ENCODE measurements around the gene PDCD2.

- TF ChIP-seq, protein P1, sequence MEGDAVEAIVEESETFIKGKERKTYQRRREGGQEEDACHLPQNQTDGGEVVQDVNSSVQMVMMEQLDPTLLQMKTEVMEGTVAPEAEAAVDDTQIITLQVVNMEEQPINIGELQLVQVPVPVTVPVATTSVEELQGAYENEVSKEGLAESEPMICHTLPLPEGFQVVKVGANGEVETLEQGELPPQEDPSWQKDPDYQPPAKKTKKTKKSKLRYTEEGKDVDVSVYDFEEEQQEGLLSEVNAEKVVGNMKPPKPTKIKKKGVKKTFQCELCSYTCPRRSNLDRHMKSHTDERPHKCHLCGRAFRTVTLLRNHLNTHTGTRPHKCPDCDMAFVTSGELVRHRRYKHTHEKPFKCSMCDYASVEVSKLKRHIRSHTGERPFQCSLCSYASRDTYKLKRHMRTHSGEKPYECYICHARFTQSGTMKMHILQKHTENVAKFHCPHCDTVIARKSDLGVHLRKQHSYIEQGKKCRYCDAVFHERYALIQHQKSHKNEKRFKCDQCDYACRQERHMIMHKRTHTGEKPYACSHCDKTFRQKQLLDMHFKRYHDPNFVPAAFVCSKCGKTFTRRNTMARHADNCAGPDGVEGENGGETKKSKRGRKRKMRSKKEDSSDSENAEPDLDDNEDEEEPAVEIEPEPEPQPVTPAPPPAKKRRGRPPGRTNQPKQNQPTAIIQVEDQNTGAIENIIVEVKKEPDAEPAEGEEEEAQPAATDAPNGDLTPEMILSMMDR (conservative IDR thresholded peaks at IDR 0.05): peak; percentile 34; the same call in 1 of the 2 replicates
- no peak for TF ChIP-seq EZH2 (IDR thresholded peaks at IDR 0.05; ENCODE audit: low read depth)
Measured at GRCh38 chr6:170583756-170584180, 669 bp downstream of the PDCD2 start.

All from PC-9 (cell line).